Endothelial cell of umbilical vein (primary cell): ENCODE measurements around the gene KCNAB2. TPM values are rescaled to one million over a fixed set of nuclear protein-coding genes. Genes with fewer than 3 reads are reported as not detected.

Experiments
- BruUV-seq: library from RNA; stranded (reverse); fragments of 400-500 nt; replicated peaks from 2 replicates; lab custom pipeline; 2021; lab: Mats Ljungman, UMichigan
- CTCF ChIA-PET: fragments of 300-600, 350-600 bp; sonication (Branson Sonifier 250); formaldehyde crosslinking; loops from one replicate; lab custom pipeline; 2021; ENCODE audit warnings: antibody characterized with exemption, inconsistent platforms; lab: Charles Lee
- POLR2A ChIA-PET: fragments of 300-600, 350-600 bp; sonication (Branson Sonifier 250); formaldehyde crosslinking; loops from one replicate; lab custom pipeline; 2021; ENCODE audit warnings: antibody characterized with exemption, inconsistent platforms; lab: Charles Lee
- DNase-seq: peaks from one replicate; pipeline ENCODE4 v3.0.0-alpha.2; 2011; ENCODE audit warnings: low read depth, low spot score
- FAIRE-seq: peaks from 2 replicates; lab custom pipeline; 2011; peaks lifted over from hg19 to GRCh38; lab: Jason Lieb, UNC
- H2AFZ ChIP-seq: 2 replicates; pipeline ENCODE4 v1.6.0; 2012; ENCODE audit warnings: low read depth, low read length, control low read depth, inconsistent platforms
- H3K27ac ChIP-seq: 2 replicates; pipeline ENCODE4 v1.5.1; 2011; ENCODE audit warnings: low read depth, mild to moderate bottlenecking, control low read depth, low read length, moderate library complexity; ENCODE audit not compliant: insufficient read depth
- H3K27me3 ChIP-seq, 2 experiments: 2 replicates each; pipeline versions ENCODE4 v1.6.0 to v1.6.1; 2011; ENCODE audit warnings: low read length in 2 of 2, mixed read lengths in 1 of 2; ENCODE audit not compliant: control insufficient read depth in 2 of 2, insufficient read depth in 2 of 2
- H3K36me3 ChIP-seq, 2 experiments: 2 replicates in 1 of 2; 3 replicates in 1 of 2; pipeline ENCODE4 v1.5.1; 2011; ENCODE audit warnings: low read length in 2 of 2, mild to moderate bottlenecking in 1 of 2, moderate library complexity in 1 of 2; ENCODE audit not compliant: control insufficient read depth in 2 of 2, insufficient read depth in 2 of 2; ENCODE audit errors: extremely low read depth in 1 of 2
- H3K4me1 ChIP-seq: 3 replicates; pipeline ENCODE4 v1.5.1; 2011; ENCODE audit warnings: mild to moderate bottlenecking, low read length; ENCODE audit not compliant: control insufficient read depth, insufficient read depth; ENCODE audit errors: extremely low read depth
- H3K4me2 ChIP-seq: 2 replicates; pipeline ENCODE4 v1.6.1; 2011; ENCODE audit warnings: low read length, control low read depth, mixed read lengths; ENCODE audit not compliant: insufficient read depth
- H3K4me3 ChIP-seq, 3 experiments: fragments of 200-600 bp in 1 of 3; sonication (generic), shearing (Covaris generic) in 1 of 3; replicated peaks in 1 of 3; 2 replicates each; pipeline ENCODE4 v1.5.1; 2011 to 2016; ENCODE audit warnings: control low read depth in 3 of 3, low read length in 3 of 3, mild to moderate bottlenecking in 2 of 3, inconsistent platforms in 1 of 3, low read depth in 1 of 3, moderate library complexity in 1 of 3; ENCODE audit not compliant: insufficient read depth in 1 of 3
- H3K79me2 ChIP-seq: 2 replicates; pipeline ENCODE4 v1.6.0; 2012; ENCODE audit warnings: low read length, inconsistent platforms; ENCODE audit not compliant: control insufficient read depth, insufficient read depth
- H3K9ac ChIP-seq: replicated peaks from 2 replicates; pipeline ENCODE3; 2011; ENCODE audit warnings: low read length, control low read depth; ENCODE audit not compliant: insufficient read depth; ENCODE audit errors: extremely low read depth
- H3K9me1 ChIP-seq: replicated peaks from 3 replicates; pipeline ENCODE4 v1.6.0; 2011; ENCODE audit warnings: mild to moderate bottlenecking, low read length; ENCODE audit not compliant: control insufficient read depth, insufficient read depth; ENCODE audit errors: extremely low read depth
- H3K9me3 ChIP-seq: replicated peaks from 2 replicates; pipeline ENCODE4 v1.5.1; 2012; ENCODE audit warnings: low read length, inconsistent platforms; ENCODE audit not compliant: control insufficient read depth, insufficient read depth
- H4K20me1 ChIP-seq: replicated peaks from 2 replicates; pipeline ENCODE3; 2011; ENCODE audit warnings: mild to moderate bottlenecking, low read length; ENCODE audit not compliant: control insufficient read depth, insufficient read depth; ENCODE audit errors: extremely low read depth
- CTCF ChIP-seq, 2 donors: IDR thresholded peaks; 1 replicate in 1 of 2; 2 replicates in 1 of 2; pipeline ENCODE4 v1.5.1; 2011; ENCODE audit warnings: low read length in 2 of 2, mild to moderate bottlenecking in 2 of 2, moderate library complexity in 2 of 2, control low read depth in 1 of 2, inconsistent platforms in 1 of 2, low read depth in 1 of 2; ENCODE audit not compliant: insufficient read depth in 1 of 2; ENCODE audit errors: extremely low read depth in 1 of 2
- EZH2 ChIP-seq: IDR thresholded peaks from 2 replicates; pipeline ENCODE4 v1.6.1; 2012; ENCODE audit warnings: borderline replicate concordance, low read depth, mild to moderate bottlenecking, moderate library complexity, low read length, inconsistent platforms; ENCODE audit not compliant: severe bottlenecking
- FOS ChIP-seq: IDR thresholded peaks from 2 replicates; pipeline ENCODE4 v1.6.1; 2011; ENCODE audit warnings: mild to moderate bottlenecking, low read length, moderate library complexity, borderline replicate concordance; ENCODE audit not compliant: insufficient read depth
- MYC ChIP-seq: IDR thresholded peaks from one replicate; pipeline ENCODE4 v1.6.1; 2011; ENCODE audit warnings: mild to moderate bottlenecking, low read depth, low read length
- POLR2AphosphoS5 ChIP-seq: IDR thresholded peaks from 2 replicates; pipeline ENCODE4 v1.6.1; 2012; ENCODE audit warnings: low read depth, mild to moderate bottlenecking, control low read depth, low read length, moderate library complexity; ENCODE audit not compliant: insufficient read depth
- dilution Hi-C: fragments of 300-500 bp; cut with MboI; formaldehyde crosslinking; loops from one replicate; pipeline ENCODE4 v1.15.0; 2019; ENCODE audit warnings: low sequenced_read_pairs; ENCODE audit not compliant: extremely low pct_ligation_motif_present
- intact Hi-C: fragments of 100-400 bp; cut with micrococcal nuclease; formaldehyde crosslinking; loops from one replicate; pipeline ENCODE4 v1.10.0; 2022
- polyA plus RNA-seq, 4 experiments: library from polyadenylated mRNA; depleted of rRNA in 3 of 4; stranded (reverse) in 3 of 4; unstranded in 1 of 4; fragments of >200 nt; gene quantifications; 2 replicates each; pipeline versions ENCODE4 v1.2.1 to v1.2.3, GENCODE V29; 2011 to 2012; ENCODE audit warnings: missing spikeins in 1 of 4
- total RNA-seq: library from RNA; stranded (reverse); gene quantifications from 2 replicates; pipeline ENCODE4 v1.2.3, GENCODE V29; 2021
- TF ChIP-seq, protein P1 (sequence below): IDR thresholded peaks from 2 replicates; pipeline ENCODE4 v1.6.1; 2011; ENCODE audit not compliant: insufficient read depth, insufficient read length

KCNAB2 gene
- total and polyA plus RNA-seq, 2 donors (not counting 3 experiments of a cell fraction or from before 2014, with no cell fraction given) = 2.4 to 3.8 TPM

- POLR2A ChIA-PET = no interaction called here
- TF ChIP-seq MYC (no peak), POLR2AphosphoS5 (no peak), CTCF (IDR thresholded peaks at IDR 0.05; ENCODE audit: extremely low read depth in 1 of 2, insufficient read depth in 1 of 2, low read depth in 1 of 2, low read length in 2 of 2) (no peak), FOS (peak; percentile 69), EZH2 (no peak)
- TF ChIP-seq, protein P1, sequence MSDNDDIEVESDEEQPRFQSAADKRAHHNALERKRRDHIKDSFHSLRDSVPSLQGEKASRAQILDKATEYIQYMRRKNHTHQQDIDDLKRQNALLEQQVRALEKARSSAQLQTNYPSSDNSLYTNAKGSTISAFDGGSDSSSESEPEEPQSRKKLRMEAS = no peak
- FAIRE-seq (peak; percentile 37), DNase-seq (peak; percentile 33)
- H3K4me2 ChIP-seq = peak overlapping the region; percentile 8
- H3K79me2 ChIP-seq = no peaks in the 10 kb centered on the region
- no peak overlapping the region for H2AFZ ChIP-seq
- CTCF ChIA-PET = interaction anchor here (1.0 to 1.4 kb wide), 5 partner anchors 12 to 134 kb away, joined by 3 to 4 read pairs (median 3); no protein-coding TSS in a partner anchor
- no peak overlapping the region for H3K9ac ChIP-seq
- H3K4me3 ChIP-seq = no peak overlapping the region
- peaks cover 7% of the 10 kb centered on the region for H3K4me1 ChIP-seq
- H4K20me1 ChIP-seq = no peaks in the 10 kb centered on the region
- no peaks in the 10 kb centered on the region for H3K9me3 ChIP-seq
- H3K36me3 ChIP-seq = no peaks in the 10 kb centered on the region
- intact Hi-C loops (loop anchor here (1.0 kb wide), 1 partner anchor 12 kb away; no protein-coding TSS in a partner anchor), dilution Hi-C loops (no loop called here)
- no peaks in the 10 kb centered on the region for H3K9me1 ChIP-seq
- BruUV-seq = no TSS peak
- no peaks in the 10 kb centered on the region for H3K27me3 ChIP-seq
- H3K27ac ChIP-seq = no peak overlapping the region
These were observed 24.8 kb downstream of the KCNAB2 start for GRCh38 chr1:6070450-6070974.
